GM12891 (cell line): ENCODE data around the gene KANSL1.
A peak's percentile ranks its signal among the peaks of the same experiment; 100 is the strongest.
"Not testable (repeated sequence)": the region's sequence is repeated elsewhere in the genome, so short reads cannot be mapped to it uniquely, and the experiment has no call there.

Experiments
- DNase-seq: peaks from one replicate; pipeline ENCODE4 v3.0.0; 2011; ENCODE audit warnings: low spot score; ENCODE audit not compliant: insufficient read length
- FAIRE-seq: peaks from 2 replicates; lab custom pipeline; 2011; peaks lifted over from hg19 to GRCh38; lab: Jason Lieb, UNC
- PAX5 ChIP-seq: IDR thresholded peaks from 2 replicates; pipeline ENCODE4 v1.6.1; 2011; ENCODE audit warnings: low read length, moderate library complexity, mild to moderate bottlenecking; ENCODE audit not compliant: insufficient read depth, severe bottlenecking
- POLR2A ChIP-seq: IDR thresholded peaks from 2 replicates; pipeline ENCODE4 v1.6.1; 2011; ENCODE audit warnings: low read depth, low read length, control low read depth
- POLR2AphosphoS5 ChIP-seq: IDR thresholded peaks from 2 replicates; pipeline ENCODE4 v1.6.1; 2011; ENCODE audit warnings: low read depth, low read length, control low read depth
- POU2F2 ChIP-seq: IDR thresholded peaks from 2 replicates; pipeline ENCODE4 v1.6.1; 2011; ENCODE audit warnings: low read depth, mild to moderate bottlenecking, control low read depth, low read length, moderate library complexity
- SPI1 ChIP-seq: IDR thresholded peaks from 2 replicates; pipeline ENCODE4 v1.6.1; 2011; ENCODE audit warnings: low read depth, low read length, control low read depth
- TAF1 ChIP-seq: IDR thresholded peaks from 2 replicates; pipeline ENCODE4 v1.6.1; 2011; ENCODE audit warnings: low read depth, low read length, control low read depth

KANSL1 gene

DNA sequence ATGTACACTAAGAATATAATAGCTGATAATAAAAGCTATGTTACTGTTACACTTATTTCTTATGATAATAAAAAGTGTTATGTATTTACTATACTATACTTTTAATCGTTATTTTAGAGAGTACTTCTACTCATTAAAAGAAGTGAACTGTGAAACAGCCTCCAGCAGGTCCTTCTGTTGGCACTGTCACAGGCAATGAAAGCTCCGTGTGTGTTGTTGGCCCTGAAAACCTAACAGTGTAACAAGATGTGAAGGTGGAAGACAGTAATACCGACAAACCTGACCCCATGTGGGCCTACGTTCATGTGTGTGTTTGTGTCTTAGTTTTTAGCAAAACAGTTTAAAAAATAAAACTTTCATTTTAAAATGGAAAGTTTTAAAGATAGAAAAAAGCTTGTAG, 102.4 kb downstream of the KANSL1 start:
- DNase-seq = no peak
- TF ChIP-seq TAF1 = no peak
- TF ChIP-seq SPI1 = no peak
- TF ChIP-seq POLR2AphosphoS5 = no peak
- TF ChIP-seq POLR2A = no peak
- no peak for TF ChIP-seq PAX5
- FAIRE-seq = no peak

DNA sequence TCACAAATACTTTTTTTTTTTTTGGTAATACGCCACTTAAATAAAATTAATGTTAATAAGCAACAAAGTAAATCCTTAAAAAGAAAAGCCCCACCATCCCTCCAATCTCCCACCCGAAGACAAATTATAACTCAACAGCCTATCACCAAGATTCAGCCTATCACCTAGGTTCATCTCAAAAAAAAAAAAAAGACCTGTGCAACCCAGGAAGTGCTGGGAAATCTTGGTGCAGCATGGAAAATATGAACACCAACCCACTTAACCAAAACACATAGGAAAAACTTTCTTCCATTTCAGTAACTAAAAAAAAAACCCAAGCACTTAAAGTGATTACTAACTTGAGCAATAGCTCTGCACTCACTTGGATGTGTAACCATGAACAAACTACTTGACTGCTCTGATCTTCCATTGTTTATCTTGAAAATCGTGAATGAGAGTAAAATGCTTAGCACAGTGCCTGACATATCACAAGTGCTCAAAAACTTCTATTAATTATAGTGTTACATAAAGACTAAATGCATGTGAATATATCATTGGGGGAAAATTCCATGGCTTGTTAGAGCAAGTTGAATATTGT, 103.8 kb downstream of the KANSL1 start:
- no peak for DNase-seq
- FAIRE-seq = peak; percentile 41
- TF ChIP-seq POLR2A (no peak), POLR2AphosphoS5 (no peak), SPI1 (no peak), POU2F2 (no peak), PAX5 (no peak), TAF1 (no peak)

DNA sequence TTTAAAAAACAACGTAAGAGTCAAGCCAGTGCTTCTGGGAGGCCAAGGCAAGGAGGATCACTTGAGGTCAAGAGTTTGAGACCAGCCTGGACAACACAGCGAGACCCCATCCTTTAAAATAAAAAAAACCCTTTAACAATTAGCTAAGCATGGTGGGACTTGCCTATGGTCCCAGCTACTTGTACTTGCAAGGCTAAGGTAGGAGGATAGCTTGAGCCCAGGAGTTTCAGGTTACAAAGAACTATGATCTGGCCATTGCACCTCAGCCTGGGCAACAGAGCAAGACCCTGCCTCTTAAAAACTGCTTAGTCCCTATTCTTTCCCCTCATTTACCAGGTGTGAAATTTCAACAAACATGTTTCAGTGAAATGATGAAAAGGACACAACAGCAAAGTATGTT, 104.6 kb downstream of the KANSL1 start:
- TF ChIP-seq SPI1 (no peak), PAX5 (no peak), POLR2AphosphoS5 (no peak), POU2F2 (no peak), TAF1 (no peak), POLR2A (no peak)
- FAIRE-seq = peak; percentile 64
- no peak for DNase-seq

DNA sequence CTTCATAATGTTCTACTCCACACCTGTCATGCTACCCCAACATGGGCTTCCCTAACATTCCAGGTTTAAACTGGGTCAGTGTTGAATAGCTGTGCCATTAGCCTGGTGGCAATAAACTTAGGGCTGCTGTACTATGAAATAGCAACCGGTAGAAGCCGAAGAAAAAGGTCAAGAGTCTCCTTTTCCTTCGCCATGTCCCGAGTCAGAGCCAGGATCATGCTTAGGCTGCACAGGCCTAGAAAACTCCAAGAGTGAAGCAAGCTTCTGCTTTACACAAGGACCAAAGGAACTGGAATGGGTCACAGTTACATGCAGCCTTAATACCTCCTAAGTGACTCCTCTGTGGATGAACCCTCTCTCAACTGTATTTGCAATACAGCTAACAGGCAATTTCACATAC, 105.4 kb downstream of the KANSL1 start:
- DNase-seq, FAIRE-seq: not testable (repeated sequence)

DNA sequence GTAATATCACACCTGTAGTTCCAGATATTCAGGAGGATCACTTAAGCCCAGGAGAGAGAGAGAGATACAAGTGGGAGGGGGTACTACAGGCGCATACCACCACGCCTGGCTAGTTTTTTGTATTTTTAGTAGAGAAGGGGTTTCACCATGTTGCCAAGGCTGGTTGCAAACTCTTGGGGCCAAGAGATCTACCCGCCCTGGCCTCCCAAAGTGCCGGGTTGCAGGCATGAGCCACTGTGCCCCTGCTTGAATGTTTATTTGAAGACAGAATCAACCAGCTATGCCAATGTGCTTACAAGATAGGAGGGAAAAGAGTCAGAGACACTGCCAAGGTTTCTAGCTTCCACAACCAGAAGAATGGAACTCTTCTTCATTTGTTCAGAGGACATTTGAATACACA, 106.4 kb downstream of the KANSL1 start:
- no peak for TF ChIP-seq POLR2A
- TF ChIP-seq POLR2AphosphoS5 = no peak
- TF ChIP-seq POU2F2 = no peak
- TF ChIP-seq SPI1 = no peak
- no peak for TF ChIP-seq PAX5
- TF ChIP-seq TAF1 = no peak
- FAIRE-seq (no peak), DNase-seq (no peak)

DNA sequence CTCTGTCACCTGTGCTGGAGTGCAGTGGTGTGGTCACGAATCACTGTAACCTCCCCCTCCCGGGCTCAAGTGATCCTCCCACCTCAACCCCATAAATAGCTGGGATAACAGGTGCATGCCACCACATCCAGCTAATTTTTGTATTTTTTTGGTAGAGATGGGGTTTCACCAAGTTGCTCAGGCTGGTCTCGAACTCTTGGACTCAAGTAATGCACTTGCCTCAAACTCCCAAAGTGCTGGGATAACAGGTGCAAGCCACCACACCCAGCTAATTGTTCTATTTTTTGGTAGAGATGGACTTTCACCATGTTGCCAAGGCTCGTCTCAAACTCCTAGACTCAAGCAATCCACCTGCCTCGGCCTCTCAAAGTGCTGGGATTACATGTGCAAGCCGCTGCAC, 107.7 kb downstream of the KANSL1 start:
- DNase-seq (no peak), FAIRE-seq (no peak)
- TF ChIP-seq POU2F2 (no peak), SPI1 (no peak)

DNA sequence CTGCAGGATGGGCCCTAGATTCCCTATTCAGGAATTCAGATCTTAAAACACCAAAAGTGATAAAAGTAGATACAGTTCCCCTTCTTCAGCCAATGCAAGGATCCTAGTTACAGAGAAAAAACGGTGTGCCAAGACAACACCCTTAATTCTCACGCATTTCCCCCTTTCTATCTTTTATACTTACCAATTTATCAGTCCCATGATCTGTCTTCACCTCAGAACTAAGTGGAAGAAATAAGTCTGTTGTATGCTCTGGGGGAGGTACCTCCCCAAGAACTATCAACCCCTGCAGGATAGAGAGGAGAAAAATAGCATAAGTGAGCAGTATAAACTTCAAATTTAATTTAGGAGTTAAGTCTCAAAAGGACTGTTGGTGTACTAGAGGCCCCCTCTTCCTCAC, 111.0 kb downstream of the KANSL1 start:
- DNase-seq = no peak
- no peak for FAIRE-seq
- TF ChIP-seq POLR2AphosphoS5 = no peak
- TF ChIP-seq TAF1 = no peak
- no peak for TF ChIP-seq POU2F2

DNA sequence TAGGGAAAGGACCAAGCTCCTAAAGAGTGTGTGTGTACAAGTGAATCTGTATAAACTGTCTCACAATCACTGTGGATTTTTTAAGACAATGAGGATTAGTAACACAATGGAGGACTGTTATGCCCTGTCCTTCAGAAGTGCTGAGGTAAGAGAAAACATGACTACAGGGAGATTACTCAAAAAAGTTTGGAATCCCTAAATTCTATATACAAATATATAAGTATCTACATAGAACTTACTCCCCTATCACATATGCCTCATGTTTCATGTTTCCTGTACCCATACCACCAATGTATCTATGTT, 112.3 kb downstream of the KANSL1 start:
- DNase-seq (no peak), FAIRE-seq (no peak)
- no peak for TF ChIP-seq SPI1

DNA sequence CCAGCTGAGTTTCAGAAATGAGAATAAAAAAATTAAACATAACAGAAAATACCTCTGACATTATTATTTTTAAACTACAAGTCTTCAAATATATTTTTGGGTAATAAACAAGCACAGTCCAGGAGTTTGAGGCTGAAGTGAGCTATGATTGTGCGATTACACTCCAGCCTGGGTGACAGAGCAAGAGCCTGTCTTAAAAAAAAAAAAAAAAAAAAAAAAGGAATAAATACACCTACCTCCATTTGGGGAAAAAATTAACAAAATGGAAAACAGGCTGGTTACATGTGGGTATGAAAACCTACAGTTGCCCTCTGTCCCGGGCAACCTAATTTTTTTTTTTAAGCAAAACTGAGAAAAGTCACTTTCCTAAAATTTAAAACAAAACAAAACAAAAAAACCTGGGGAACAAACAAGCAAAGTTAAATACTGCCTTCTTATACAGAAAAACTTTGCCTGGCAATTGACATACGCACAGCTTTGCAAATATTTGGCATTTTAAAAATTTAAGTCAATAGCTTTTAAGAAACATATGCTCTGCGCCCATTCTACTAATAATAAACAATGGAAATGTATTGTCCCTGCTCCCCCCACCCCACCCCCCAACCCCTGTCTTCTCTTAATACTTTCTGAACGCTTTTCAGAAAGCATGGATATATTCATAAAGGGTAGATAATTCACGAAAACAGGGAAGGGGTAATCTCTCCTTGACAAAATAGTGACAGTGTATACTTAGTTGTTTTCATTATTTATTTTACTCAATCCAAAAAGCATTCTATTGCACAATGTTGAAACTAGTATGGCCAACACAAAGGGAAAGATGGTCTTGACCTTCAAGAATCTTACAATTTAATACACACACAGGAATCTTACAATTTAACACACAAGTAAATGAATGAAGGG, 112.9 kb downstream of the KANSL1 start:
- FAIRE-seq = no peak
- TF ChIP-seq PAX5 = no peak
- TF ChIP-seq POLR2A = no peak
- no peak for TF ChIP-seq POLR2AphosphoS5
- no peak for TF ChIP-seq SPI1
- TF ChIP-seq TAF1 = no peak
- TF ChIP-seq POU2F2 = no peak
- no peak for DNase-seq

DNA sequence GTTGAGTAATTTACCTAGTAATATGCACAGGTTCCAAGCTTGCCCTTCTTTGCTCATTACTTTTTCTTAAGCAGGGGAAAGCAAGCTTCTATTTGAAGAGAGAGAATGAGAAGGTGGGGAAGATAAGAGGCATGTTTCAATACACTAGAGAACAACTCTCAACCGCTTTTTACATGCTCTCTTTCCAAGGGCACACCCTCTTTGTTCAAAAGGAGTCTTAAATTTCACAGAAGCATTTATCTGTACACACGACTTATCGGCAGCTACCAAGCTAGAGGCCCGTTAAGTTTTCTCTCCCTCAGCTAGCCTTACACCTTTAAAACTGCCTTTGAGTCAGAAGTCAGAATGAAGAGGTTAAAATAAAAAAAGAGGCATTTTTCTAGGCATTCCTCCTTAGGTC, 114.6 kb downstream of the KANSL1 start:
- DNase-seq = no peak
- no peak for FAIRE-seq
- TF ChIP-seq POU2F2 (no peak), TAF1 (no peak), SPI1 (no peak), POLR2AphosphoS5 (no peak), PAX5 (no peak), POLR2A (no peak)

DNA sequence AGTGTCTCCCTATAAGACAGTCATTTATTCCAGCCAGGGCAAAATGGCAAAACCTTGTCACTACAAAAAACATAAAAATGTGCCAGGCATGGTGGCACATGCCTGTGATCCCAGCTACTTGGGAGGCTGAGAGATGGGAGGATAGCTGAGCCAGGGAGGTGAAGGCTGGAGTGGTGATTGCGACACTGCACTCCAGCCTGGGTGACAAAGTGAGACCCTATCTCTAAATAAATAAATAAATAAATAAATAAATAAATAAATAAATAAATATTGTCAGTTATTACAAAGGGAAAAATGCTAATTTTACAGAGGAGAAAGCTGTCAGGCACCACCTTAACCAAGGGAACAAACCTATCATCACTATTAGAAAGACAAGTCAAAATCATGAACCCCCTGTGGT, 118.7 kb downstream of the KANSL1 start:
- DNase-seq (no peak), FAIRE-seq (no peak)
- TF ChIP-seq POLR2AphosphoS5 (no peak), PAX5 (no peak), SPI1 (no peak), POU2F2 (no peak), POLR2A (no peak), TAF1 (no peak)
